PC-3 (cell line): ENCODE data around the gene AMZ1.

ENCODE experiments used
- EZH2 ChIP-seq: fragments of 300-600 bp; sonication (generic); IDR thresholded peaks from one replicate; pipeline ENCODE4 v1.6.1; 2017; ENCODE audit warnings: antibody characterized with exemption, mild to moderate bottlenecking, low read length; ENCODE audit not compliant: unreplicated experiment
- TF ChIP-seq, protein P1 (sequence below): fragments of 300-600 bp; sonication (generic); conservative IDR thresholded peaks from 2 replicates; pipeline ENCODE4 v1.5.1; 2017; ENCODE audit warnings: antibody characterized with exemption, low read depth, mild to moderate bottlenecking, low read length

DNA sequence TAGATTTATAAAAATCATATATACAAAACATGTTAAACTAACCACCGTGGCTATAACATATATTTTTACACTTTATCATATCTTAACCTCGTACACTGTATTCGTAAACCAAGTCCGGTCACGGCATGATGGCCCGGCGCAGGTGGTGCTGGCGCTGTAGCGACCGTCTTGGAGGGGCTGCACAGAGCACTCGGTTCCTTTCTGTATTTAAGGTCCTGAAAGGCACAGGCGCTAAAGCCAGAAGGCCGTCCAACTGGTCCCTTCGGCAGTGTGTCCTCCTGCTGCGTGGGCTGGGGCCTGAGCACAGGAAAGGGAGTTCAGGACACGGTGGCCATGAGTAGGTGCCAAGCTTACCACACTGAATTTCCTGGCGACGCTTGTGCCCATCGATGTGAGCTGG, 33.8 kb downstream of the AMZ1 start:
- TF ChIP-seq, protein P1, sequence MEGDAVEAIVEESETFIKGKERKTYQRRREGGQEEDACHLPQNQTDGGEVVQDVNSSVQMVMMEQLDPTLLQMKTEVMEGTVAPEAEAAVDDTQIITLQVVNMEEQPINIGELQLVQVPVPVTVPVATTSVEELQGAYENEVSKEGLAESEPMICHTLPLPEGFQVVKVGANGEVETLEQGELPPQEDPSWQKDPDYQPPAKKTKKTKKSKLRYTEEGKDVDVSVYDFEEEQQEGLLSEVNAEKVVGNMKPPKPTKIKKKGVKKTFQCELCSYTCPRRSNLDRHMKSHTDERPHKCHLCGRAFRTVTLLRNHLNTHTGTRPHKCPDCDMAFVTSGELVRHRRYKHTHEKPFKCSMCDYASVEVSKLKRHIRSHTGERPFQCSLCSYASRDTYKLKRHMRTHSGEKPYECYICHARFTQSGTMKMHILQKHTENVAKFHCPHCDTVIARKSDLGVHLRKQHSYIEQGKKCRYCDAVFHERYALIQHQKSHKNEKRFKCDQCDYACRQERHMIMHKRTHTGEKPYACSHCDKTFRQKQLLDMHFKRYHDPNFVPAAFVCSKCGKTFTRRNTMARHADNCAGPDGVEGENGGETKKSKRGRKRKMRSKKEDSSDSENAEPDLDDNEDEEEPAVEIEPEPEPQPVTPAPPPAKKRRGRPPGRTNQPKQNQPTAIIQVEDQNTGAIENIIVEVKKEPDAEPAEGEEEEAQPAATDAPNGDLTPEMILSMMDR = no peak
- no peak for TF ChIP-seq EZH2
